GM18520 (cell line): ENCODE data around the gene RPL19.
A peak's percentile ranks its signal among the peaks of the same experiment; 100 is the strongest.

Experiments used
- ATAC-seq: cut with Tn5 transposase; IDR thresholded peaks from one replicate; pipeline ENCODE4 v1.9.1; 2021; ENCODE audit not compliant: unreplicated experiment

The RPL19 gene

GRCh38 chr17:39196808-39197291, 3.2 kb upstream of the RPL19 start:
- ATAC-seq: no peak

DNA sequence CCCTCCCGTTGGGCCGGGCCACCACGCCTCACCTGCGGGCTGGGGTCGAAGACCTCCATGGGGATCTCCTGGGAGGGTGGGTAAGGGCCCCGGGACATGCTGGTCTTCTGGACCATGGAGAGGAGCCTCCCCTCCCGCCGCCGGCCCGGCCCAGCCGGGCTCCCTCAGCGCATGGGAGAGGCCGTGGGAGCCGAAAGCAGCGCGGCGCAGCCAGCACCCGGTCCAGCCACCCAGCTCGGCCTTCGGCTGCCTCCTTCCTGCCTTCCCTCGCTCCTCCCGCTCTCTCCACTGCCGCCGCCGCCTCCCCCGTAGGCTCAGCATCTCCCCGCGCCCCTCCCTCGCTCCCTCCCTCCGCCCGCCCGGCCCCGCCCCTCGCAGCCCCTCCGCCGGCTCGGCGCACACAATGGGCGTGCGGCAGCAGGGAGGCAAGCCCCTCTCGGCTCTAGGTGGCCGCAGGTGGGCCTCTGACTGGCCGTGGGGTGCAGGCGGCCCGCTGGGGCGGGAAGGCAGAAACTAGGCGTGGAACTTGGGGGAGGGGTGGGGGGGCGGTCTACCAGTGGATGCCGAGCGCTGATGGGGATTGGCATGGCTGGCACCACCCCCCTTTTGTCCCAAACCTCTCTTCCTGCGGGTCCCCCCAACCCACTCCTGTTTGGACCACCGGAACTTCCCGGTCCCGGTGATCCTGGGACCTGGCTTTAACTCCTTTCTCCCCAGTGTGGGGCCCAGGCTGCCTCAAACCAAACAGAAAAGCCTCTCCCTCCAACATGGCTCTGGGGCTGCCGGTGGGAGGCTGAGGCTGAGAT, 2.5 kb upstream of the RPL19 start, which contains the start of gene CACNB1:
TSS of gene CACNB1 (minus strand) at position 290 of the 806 bp plus-strand sequence. CDS start at position 116, 174 bp downstream.
- no peak for ATAC-seq

- ATAC-seq: no peak
Measured at GRCh38 chr17:39198186-39198566, 1.9 kb upstream of the RPL19 start.

GRCh38 chr17:39199820-39200069, 338 bp upstream of the RPL19 start:
- peak; percentile 47 for ATAC-seq

DNA sequence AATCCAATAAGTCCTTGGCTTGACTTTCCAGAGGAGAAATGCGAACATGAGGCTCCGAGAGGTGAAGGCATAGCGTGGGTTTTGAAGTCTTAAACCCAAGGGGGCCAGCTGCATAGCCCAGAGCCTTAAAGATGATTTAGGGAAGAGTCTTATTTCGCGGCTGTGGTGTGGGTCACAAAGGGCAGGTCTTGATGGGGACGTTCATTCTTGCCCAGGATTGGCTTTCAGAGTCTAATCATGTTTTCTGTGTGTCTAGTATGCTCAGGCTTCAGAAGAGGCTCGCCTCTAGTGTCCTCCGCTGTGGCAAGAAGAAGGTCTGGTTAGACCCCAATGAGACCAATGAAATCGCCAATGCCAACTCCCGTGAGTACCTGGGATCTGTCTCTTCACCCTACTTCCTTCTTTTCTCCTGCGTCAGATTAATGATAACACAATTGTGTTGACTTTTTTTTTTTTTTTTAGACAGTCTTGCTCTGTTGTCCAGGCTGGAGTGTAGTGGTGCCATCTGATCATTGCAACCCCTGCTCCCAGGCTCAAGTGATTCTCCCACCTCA, 951 bp downstream of the RPL19 start:
- ATAC-seq: no peak

DNA sequence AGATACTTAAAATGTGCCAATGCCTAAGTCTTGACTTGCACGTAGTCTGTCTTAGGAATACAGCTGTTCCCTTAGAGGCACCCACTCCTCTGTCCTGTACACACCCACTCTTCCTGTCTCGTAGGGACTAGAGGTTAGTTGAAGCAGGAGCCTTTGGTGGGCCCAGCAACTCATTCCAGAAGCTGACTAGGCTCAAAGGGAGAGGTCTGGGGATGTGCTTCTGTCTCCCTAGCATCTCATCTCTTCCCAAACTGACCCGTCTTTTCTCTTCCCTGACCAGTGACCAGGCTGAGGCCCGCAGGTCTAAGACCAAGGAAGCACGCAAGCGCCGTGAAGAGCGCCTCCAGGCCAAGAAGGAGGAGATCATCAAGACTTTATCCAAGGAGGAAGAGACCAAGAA, 4.2 kb downstream of the RPL19 start:
- ATAC-seq: no peak

DNA sequence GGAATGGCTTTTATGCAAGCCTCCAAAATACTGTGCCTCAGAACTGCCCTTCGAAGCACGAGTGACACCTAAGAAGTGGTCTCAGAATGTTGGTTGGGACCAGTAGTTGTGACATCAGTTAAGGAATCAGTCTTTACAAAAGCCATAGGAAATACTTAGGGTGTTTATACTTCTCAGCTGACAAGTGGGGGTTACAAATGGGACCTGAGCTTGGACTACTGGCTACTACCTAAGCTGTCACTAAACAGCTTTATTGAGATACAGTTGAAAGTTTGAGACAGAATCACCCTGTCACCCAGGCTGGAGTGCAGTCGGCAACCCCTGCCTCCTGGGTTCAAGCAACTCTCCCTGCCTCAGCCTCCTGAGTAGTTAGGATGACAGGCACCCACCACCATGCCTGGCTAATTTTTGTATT, 5.0 kb downstream of the RPL19 start:
- no peak for ATAC-seq

DNA sequence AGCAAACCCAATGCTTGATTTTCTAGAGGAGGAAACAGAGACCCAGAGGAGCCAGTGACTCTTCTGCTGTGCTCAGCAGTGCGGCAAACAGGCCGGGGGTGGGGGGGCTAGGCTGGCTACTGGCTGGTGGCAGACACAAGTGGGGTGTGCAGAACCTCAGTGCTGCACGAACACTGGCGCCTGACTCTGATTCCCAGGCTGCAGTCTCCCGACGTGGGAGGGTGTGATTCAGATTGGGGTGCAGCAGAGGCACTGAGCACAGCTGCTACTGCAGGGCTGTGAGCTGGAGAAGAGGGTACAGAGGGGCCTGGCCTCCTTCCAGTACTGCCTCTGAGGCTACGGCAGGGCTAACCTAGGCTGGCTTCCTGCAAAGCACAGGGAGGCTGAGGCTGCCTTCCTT, 8.1 kb downstream of the RPL19 start:
- no peak for ATAC-seq

DNA sequence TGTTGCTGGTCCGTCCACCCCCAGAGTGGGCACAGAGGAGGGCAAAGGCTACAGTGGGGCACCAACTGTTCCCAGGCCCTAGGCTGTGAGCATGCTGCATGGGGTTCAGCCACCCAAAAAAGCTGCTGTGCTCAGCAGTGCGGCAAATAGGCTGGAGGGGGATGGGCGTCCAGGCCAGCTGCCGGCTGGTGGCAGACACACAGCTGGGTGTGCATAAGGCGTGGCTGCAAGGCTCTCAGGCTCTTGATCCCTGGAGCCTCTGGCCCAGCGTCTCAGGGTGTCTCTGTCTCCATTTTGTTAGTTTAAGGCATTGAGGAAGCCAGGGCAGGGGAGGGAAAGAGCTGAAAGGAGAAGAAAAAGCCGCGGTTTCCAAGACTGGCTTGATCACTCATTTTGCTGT, 8.8 kb downstream of the RPL19 start:
- no peak for ATAC-seq

DNA sequence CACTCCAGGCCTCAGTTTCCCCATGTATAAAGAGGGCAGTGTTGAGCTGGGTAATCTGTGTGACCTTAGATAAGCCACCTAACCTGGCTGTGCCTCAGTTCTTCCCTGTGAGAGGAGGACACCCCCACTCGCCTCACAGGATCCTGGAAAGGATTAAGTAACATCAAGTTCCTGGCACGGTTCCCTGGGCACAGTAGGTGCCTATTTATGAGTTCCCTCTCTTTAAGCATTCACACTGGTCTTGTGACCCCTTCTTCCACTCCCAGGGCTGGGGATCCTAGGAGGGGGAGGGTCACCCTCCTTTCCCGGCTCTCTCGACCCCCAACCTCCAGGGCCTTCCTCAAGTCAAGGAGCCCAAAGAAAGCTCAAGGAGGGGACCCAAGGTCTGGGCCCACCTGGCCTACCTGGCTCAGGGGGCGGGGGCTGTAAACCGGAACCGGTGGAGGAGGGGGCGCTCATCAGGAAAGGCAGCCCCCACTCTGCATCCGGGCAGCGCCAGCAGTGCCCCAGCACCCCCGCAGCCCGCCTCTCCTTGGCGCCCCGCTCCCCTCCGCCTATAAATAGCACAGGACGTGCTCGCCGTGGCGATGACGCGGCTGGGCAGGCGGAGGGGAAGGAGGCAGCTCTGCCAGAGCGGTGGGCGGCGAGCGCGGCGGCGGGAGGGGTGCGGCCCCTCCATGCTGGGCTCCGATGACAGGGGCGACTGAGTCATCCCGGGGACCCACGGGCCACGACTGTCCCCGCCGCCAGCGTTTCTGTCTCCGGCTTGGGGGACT, 9.4 kb downstream of the RPL19 start:
- ATAC-seq: no peak

- no peak for ATAC-seq
Measured at GRCh38 chr17:39210093-39210434, 10.0 kb downstream of the RPL19 start.

DNA sequence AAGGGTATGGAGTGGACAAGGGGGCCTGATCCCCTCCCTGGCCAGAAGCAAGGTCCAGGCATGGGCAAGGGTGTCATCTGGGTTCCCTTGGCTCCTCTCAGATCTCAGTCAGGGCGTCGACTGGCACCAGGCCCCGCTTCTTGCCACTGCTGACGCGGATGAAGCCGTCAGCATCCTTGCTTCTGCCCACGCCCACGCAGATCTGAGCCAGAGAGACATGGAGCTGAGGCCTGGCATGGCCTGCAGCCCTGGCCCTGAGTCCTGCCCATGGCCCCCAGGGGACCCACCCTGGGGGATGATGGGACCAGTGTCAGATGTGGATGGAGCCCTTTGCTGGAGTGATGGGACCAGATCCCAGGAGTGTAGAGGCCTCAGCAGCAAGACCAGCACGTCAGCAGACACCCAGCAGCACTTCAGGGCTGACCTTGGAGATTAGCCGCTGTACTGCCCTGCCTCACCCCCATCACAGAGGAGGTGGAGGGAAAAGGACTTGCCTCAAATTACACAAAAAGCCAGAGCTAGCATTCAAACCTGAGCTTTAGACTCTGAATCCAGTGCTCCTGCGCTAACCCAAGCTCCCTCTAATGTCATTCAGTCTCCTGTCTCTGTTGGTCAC, 12.2 kb downstream of the RPL19 start:
- ATAC-seq: no peak

DNA sequence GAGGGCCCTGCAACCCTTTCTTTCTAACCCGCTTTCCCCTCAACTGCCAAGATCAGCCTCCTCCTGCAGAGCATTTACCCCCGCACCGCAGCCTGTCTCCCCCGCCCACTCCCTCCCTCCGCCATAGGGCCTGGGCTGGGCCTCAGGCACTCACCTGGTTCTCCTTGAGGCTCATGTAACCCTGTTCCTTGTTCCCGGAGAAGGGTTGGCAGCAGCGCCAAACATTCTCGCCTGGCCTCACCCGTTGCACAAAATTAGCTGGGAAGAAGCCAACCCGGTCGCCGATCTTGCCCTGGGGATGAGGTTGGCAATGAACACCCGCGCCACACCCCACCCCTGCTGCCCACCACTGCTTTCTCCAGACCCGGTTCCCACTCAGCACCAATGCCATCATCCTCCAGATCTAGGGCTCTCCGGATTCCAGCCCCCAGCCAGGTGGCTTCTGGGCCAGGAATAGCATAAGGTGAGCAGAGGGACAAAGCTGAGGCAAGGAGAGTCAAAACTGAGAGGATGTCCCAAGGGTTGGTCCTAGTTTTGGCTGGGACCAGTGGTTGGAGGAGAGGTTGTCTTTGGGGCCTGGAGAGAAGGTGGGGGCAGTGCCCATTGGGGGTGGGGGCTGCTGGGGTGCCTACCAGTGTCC, 12.9 kb downstream of the RPL19 start:
- ATAC-seq: no peak

- no peak for ATAC-seq
Measured at GRCh38 chr17:39213852-39214251, 13.8 kb downstream of the RPL19 start.

GRCh38 chr17:39217734-39218369, 17.8 kb downstream of the RPL19 start:
- ATAC-seq: no peak

DNA sequence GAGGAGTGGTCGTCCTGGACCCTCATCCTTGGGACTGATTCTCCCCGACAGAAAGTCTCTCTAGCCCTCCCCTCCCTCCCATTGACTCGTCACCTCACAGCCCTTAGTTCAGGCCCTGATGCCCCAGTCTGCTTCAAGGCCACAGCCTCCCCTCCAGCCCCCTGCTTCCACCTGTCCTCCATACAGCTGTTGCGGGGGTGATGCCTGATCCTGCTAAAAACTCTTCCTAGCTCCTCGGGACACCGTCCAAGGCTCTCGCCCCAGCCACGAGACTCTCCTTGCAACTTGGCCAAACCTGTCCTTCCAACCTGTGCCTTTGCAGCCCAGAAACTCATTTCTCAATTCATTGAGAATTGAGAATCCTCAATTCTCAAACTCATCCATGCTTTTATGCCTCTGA, 18.8 kb downstream of the RPL19 start:
- ATAC-seq: no peak

DNA sequence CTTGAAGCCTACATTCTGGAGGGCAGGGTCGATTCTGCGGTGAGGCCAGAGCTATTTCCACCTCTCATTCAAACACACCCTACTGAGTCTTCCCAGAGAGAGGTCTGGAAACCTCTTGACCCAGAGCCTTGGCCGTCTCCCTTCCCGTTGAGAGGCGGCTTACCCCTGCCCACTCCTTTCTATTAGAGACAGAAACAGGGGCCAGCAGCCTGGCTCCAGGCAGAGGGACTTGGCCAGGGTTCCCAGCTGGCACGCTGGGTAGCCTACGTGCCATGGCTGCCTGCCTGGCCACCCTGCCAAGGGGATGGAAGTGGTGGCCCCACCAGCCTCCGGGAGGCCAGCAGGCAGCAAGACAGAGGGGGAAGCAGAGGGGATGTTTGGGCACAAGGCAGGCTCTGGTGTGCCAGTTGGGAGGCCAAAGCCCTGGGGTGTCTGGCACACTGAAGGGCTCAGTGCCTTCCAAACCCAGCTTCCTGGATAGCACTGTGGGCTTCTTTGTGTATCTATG, 19.6 kb downstream of the RPL19 start:
- no peak for ATAC-seq

DNA sequence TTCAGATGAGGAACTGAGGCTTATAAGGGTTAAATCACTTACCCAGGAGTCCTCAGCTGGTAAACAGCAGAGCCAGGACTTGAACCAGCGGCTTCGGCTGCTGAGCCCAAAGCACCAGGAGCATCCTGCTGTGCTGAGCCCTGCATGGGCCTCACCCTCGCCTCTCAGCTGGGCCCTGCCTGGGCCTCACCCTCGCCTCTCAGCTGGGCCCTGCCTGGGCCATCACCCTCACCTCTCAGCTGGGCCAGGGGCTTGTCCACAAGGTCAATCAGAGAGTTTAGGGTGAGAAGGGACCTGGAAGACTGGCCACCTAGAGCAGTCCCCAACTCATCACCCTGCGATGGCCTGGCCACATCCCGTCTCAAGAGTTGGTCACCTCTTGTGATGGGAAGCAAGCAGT, 21.5 kb downstream of the RPL19 start:
- ATAC-seq: no peak

DNA sequence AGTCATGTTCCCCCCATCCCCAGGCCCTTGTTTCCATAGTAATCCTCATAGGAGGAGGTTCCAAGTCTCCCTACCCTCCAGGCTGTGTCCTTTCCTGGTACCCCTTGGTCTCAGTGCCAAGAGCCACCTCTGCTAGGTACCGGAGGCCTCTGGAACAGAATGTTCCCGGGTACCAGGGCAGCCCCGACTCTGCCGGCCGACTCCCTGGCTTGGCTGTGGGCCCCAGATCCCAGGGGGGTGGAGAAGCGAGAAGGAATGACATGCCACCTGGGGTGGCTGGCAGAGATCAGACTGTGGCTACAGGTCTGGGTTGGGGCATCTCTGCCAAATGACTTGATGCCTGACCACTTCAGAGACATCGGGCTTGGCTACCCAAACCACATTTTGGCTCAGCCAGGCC, 22.1 kb downstream of the RPL19 start:
- no peak for ATAC-seq
